ENCODE measurements around the gene PCDH9.
"Not testable (repeated sequence)": the region's sequence is repeated elsewhere in the genome, so short reads cannot be mapped to it uniquely, and the experiment has no call there.

Gene PCDH9

DNA sequence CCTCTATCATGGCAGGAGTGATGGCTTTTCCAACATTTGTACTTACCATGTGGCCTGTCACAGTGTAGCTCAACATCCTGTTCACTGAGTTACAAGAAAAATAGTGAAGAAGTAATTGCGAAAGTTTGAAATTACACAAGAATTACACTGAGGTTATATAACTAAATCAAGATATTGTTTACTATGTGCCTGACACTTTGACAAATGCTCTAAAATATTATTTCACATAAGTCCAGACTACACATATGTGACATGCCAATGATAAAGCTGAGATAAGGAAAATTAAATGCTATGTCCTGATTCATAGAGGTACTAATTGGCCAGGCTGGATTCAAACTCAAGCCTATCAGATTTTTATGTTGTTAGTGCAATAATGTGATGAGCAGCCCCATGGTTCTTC, 451.7 kb downstream of the PCDH9 start:
- H3K4me3 ChIP-seq (ENCODE audit: low read depth, low read length): no peak overlapping the region
- no peak for DNase-seq (ENCODE audit: low read depth, low spot score)
- in situ Hi-C loops (cut with HindIII; ENCODE audit: low sequenced_read_pairs): no loop called here
- TF ChIP-seq, protein P1, sequence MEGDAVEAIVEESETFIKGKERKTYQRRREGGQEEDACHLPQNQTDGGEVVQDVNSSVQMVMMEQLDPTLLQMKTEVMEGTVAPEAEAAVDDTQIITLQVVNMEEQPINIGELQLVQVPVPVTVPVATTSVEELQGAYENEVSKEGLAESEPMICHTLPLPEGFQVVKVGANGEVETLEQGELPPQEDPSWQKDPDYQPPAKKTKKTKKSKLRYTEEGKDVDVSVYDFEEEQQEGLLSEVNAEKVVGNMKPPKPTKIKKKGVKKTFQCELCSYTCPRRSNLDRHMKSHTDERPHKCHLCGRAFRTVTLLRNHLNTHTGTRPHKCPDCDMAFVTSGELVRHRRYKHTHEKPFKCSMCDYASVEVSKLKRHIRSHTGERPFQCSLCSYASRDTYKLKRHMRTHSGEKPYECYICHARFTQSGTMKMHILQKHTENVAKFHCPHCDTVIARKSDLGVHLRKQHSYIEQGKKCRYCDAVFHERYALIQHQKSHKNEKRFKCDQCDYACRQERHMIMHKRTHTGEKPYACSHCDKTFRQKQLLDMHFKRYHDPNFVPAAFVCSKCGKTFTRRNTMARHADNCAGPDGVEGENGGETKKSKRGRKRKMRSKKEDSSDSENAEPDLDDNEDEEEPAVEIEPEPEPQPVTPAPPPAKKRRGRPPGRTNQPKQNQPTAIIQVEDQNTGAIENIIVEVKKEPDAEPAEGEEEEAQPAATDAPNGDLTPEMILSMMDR (IDR thresholded peaks at IDR 0.05; ENCODE audit: low read depth, low read length): no peak

DNA sequence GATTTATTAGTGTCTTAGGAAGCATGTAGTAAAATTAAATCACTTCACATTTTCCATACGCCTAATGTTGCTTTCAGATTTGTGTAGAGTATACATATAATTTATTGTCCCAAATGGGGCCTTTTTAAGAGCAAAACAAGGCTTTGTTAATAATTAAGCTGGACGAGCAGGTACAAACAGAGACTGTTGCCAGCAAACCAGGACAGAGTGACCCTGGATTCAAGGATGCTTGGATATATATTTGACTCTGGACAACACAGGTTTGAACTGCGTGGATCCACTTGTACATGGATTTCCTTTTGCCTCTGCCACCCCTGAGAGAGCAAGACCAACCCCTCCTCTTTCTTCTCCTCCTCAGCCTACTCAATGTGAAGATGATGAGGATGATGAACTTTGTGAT, 454.9 kb downstream of the PCDH9 start:
- DNase-seq (ENCODE audit: low read depth, low spot score): no peak
- in situ Hi-C loops (cut with HindIII; ENCODE audit: low sequenced_read_pairs): no loop called here
- H3K4me3 ChIP-seq (ENCODE audit: low read depth, low read length): no peak overlapping the region
- TF ChIP-seq, protein P1 (IDR thresholded peaks at IDR 0.05; ENCODE audit: low read depth, low read length): no peak

DNA sequence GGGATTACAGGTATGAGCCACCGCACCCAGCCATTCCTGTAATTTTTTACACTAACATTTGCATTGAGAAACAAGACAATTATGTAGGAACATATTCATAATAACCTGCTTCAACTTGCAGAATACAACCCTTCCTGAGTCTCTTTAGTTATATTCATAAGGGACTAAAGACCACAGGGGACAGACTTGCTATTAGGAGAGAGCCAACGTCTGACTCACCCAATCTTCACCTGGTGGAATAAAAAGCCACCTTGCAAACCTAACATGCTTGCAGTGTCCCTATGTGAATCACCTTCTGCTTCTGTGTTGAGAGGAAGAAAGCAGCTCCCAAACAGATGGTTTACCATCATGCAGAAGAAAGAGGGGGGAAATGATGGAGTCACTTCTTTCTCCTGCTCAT, 456.1 kb downstream of the PCDH9 start:
- no peak overlapping the region for H3K4me3 ChIP-seq (ENCODE audit: low read depth, low read length)
- in situ Hi-C loops (cut with HindIII; ENCODE audit: low sequenced_read_pairs): no loop called here
- TF ChIP-seq, protein P1 (IDR thresholded peaks at IDR 0.05; ENCODE audit: low read depth, low read length): no peak
- DNase-seq (ENCODE audit: low read depth, low spot score): no peak

DNA sequence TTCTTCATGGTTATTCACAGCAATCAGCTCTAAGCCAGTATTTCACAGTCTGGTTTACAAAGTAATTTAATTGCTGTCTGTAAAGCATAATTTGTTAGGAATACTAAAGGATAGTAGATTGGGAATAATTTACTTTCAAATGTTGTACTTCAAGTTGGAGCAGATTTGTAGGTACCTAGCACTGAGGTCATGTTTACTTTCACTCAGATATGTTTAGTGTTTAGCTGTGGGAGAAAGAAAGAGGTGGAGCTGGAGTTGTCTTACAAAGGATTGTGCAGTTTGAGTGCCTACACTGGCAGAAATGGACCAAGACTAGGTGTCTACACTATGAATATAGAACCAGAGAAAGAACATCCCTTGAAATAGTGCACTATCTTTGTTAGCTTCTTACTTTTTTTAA, 464.6 kb downstream of the PCDH9 start:
- TF ChIP-seq, protein P1 (IDR thresholded peaks at IDR 0.05; ENCODE audit: low read depth, low read length): no peak
- in situ Hi-C loops (cut with HindIII; ENCODE audit: low sequenced_read_pairs): no loop called here
- DNase-seq (ENCODE audit: low read depth, low spot score): no peak
- no peak overlapping the region for H3K4me3 ChIP-seq (ENCODE audit: low read depth, low read length)

DNA sequence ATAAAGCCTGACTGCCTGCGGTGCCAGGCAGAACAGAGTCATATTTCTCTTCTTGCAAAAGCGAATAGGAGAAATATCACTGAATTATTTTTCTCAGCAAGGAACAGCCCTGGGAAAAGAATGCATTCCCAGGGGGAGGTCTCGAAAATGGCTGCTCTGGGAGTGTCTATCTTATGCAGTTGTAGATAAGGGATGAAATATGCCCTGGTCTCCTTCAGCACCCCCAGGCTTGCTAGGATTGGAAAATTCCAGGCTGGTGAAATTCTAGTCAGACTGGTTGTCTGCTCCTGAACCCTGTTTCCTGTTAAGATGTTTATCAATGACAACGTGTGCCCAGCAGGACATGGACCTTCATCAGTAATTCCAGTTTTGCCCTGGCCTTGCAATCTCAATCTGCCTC, 469.5 kb downstream of the PCDH9 start:
- H3K4me3 ChIP-seq (ENCODE audit: low read depth, low read length); DNase-seq (ENCODE audit: low read depth, low spot score); in situ Hi-C loops (cut with HindIII; ENCODE audit: low sequenced_read_pairs): not testable (repeated sequence)

DNA sequence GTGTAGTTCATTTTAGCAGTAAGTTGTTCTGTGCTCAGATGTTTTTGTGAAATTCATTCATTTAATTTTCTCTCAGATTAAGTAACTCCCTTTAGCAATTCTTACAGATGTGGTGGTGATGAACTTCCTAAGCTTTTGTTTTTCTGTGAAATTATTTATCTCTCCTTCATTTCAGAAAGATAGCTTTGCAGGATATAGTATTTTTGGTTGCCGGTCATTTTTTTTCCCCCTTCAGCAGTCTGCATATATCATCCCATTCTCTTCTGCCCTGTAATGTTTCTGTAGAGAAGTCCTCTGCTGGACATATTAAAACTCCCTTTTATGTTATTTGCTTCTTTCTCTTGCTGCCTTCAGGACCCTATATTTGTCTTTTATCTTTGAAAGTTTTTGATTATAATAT, 470.2 kb downstream of the PCDH9 start:
- no peak overlapping the region for H3K4me3 ChIP-seq (ENCODE audit: low read depth, low read length)
- in situ Hi-C loops (cut with HindIII; ENCODE audit: low sequenced_read_pairs): no loop called here
- no peak for DNase-seq (ENCODE audit: low read depth, low spot score)
- TF ChIP-seq, protein P1 (IDR thresholded peaks at IDR 0.05; ENCODE audit: low read depth, low read length): no peak

DNA sequence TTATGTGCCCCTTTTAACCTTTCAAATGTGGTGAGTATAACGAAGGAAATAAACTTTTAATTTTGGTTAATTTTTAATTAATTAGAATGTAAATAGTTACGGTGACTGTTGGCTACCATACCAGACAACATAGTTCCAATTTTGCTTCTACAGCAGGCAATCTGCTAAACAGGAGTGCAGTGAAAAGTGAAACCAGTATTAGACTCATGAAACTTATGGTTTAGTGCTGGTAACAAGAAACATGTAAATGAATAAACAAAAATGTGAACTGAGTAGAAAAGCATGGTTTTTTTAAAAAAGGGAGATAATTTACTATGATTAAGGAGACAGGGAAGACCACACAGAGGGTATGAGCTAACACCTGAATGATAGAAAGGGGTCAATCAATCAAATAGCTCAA, 478.4 kb downstream of the PCDH9 start:
- H3K4me3 ChIP-seq (ENCODE audit: low read depth, low read length): no peak overlapping the region
- in situ Hi-C loops (cut with HindIII; ENCODE audit: low sequenced_read_pairs): no loop called here
- TF ChIP-seq, protein P1 (IDR thresholded peaks at IDR 0.05; ENCODE audit: low read depth, low read length): no peak
- DNase-seq (ENCODE audit: low read depth, low spot score): no peak

Measured in astrocyte of the spinal cord (primary cell).